CD14-positive monocyte (primary cell): ENCODE measurements around the gene FSTL1. TPM values are rescaled to one million over a fixed set of nuclear protein-coding genes. Genes with fewer than 3 reads are reported as not detected.

Experiments used
- DNase-seq, 3 donors: peaks; one replicate each; pipeline ENCODE4 v3.0.0-alpha.2; 2011 to 2022
- H2AFZ ChIP-seq: 2 replicates; pipeline ENCODE4 v1.6.0; 2012; ENCODE audit warnings: mild to moderate bottlenecking, low read depth, low read length, inconsistent platforms; ENCODE audit not compliant: insufficient read depth, poor library complexity, severe bottlenecking
- H3K27ac ChIP-seq, 2 donors: 1 replicate in 1 of 2; 2 replicates in 1 of 2; pipeline ENCODE4 v1.5.1; 2012 to 2013; ENCODE audit warnings: low read length in 2 of 2, control low read depth in 1 of 2, inconsistent platforms in 1 of 2, low read depth in 1 of 2, mild to moderate bottlenecking in 1 of 2
- H3K27me3 ChIP-seq, 2 donors: one replicate each; pipeline versions ENCODE4 v1.6.0 to v1.6.1; 2011 to 2013; ENCODE audit warnings: low read length in 2 of 2; ENCODE audit not compliant: control insufficient read depth in 2 of 2, insufficient read depth in 2 of 2
- H3K36me3 ChIP-seq, 2 donors: replicated peaks in 1 of 2; 1 replicate in 1 of 2; 2 replicates in 1 of 2; pipeline versions ENCODE4 v1.5.1 to v1.6.1; 2012 to 2013; ENCODE audit warnings: low read length in 2 of 2, control low read depth in 1 of 2, inconsistent platforms in 1 of 2, mild to moderate bottlenecking in 1 of 2; ENCODE audit not compliant: insufficient read depth in 2 of 2, control insufficient read depth in 1 of 2
- H3K4me1 ChIP-seq, 2 donors: 1 replicate in 1 of 2; 2 replicates in 1 of 2; pipeline versions ENCODE4 v1.5.1 to v1.6.1; 2012 to 2013; ENCODE audit warnings: low read length in 2 of 2, control low read depth in 1 of 2, inconsistent platforms in 1 of 2, mild to moderate bottlenecking in 1 of 2, moderate library complexity in 1 of 2; ENCODE audit not compliant: insufficient read depth in 2 of 2, control insufficient read depth in 1 of 2
- H3K4me2 ChIP-seq: replicated peaks from 2 replicates; pipeline ENCODE3; 2012; ENCODE audit warnings: low read length, moderate library complexity, mild to moderate bottlenecking; ENCODE audit not compliant: poor library complexity, severe bottlenecking; ENCODE audit errors: extremely low read depth
- H3K4me3 ChIP-seq, 3 experiments: fragments of 200-600 bp in 1 of 3; sonication (generic) in 1 of 3; replicated peaks in 1 of 3; 1 replicate in 2 of 3; 2 replicates in 1 of 3; pipeline ENCODE4 v1.5.1; 2011 to 2013; ENCODE audit warnings: low read length in 3 of 3, mild to moderate bottlenecking in 3 of 3, control low read depth in 2 of 3, low read depth in 2 of 3, inconsistent platforms in 1 of 3, moderate library complexity in 1 of 3
- H3K79me2 ChIP-seq: 2 replicates; pipeline ENCODE4 v1.6.0; 2012; ENCODE audit warnings: mild to moderate bottlenecking, control low read depth, inconsistent platforms, low read length, moderate library complexity; ENCODE audit not compliant: insufficient read depth
- H3K9ac ChIP-seq: 2 replicates; pipeline ENCODE4 v1.6.0; 2017; ENCODE audit warnings: low read length, mild to moderate bottlenecking; ENCODE audit not compliant: insufficient read depth, poor library complexity, severe bottlenecking
- H3K9me3 ChIP-seq, 2 donors: replicated peaks in 1 of 2; 1 replicate in 1 of 2; 2 replicates in 1 of 2; pipeline versions ENCODE4 v1.5.1 to v1.6.1; 2012 to 2013; ENCODE audit warnings: low read length in 2 of 2, control low read depth in 1 of 2; ENCODE audit not compliant: control insufficient read depth in 1 of 2, insufficient read depth in 1 of 2
- H4K20me1 ChIP-seq: 2 replicates; pipeline ENCODE4 v1.6.0; 2012; ENCODE audit warnings: mild to moderate bottlenecking, low read length, control low read depth, moderate library complexity; ENCODE audit not compliant: insufficient read depth
- H3K27ac Mint-ChIP-seq, 7 donors: one replicate each; pipeline ENCODE4 v1.8.0; 2020; ENCODE audit warnings: mild to moderate bottlenecking in 7 of 7, mixed read lengths in 7 of 7, moderate library complexity in 6 of 7, inconsistent platforms in 2 of 7
- H3K27me3 Mint-ChIP-seq, 3 donors: one replicate each; pipeline ENCODE4 v1.8.0; 2021 to 2022; ENCODE audit warnings: low read depth in 3 of 3, mild to moderate bottlenecking in 3 of 3, mixed read lengths in 3 of 3, moderate library complexity in 3 of 3, inconsistent platforms in 1 of 3
- H3K36me3 Mint-ChIP-seq, 2 donors: one replicate each; pipeline ENCODE4 v1.8.0; 2020; ENCODE audit warnings: mixed read lengths in 2 of 2, inconsistent platforms in 1 of 2, mild to moderate bottlenecking in 1 of 2
- H3K4me1 Mint-ChIP-seq: one replicate; pipeline ENCODE4 v1.8.0; 2020; ENCODE audit warnings: mild to moderate bottlenecking, mixed read lengths
- H3K4me3 Mint-ChIP-seq, 2 donors: one replicate each; pipeline ENCODE4 v1.8.0; 2020; ENCODE audit warnings: mild to moderate bottlenecking in 2 of 2, mixed read lengths in 2 of 2, moderate library complexity in 1 of 2
- H3K9me3 Mint-ChIP-seq, 7 donors: one replicate each; pipeline ENCODE4 v1.8.0; 2020 to 2022; ENCODE audit warnings: mixed read lengths in 7 of 7, mild to moderate bottlenecking in 6 of 7, moderate library complexity in 6 of 7, inconsistent platforms in 2 of 7
- WGBS: methylation state at CpG from one replicate; pipeline ENCODE4 v1.1.5; 2013; ENCODE audit warnings: missing lambda C conversion rate; ENCODE audit not compliant: insufficient coverage; 5-methylcytosine and 5-hydroxymethylcytosine counted together
- intact Hi-C, 2 donors: fragments of 100-400 bp; cut with micrococcal nuclease; formaldehyde crosslinking; loops; one replicate each; pipeline versions ENCODE4 v1.15.0 to v1.15.1; 2023
- polyA plus RNA-seq, 3 donors: library from polyadenylated mRNA; depleted of rRNA in 1 of 3; unstranded in 2 of 3; stranded (reverse) in 1 of 3; fragments of 300-500 nt in 2 of 3; fragments of >200 nt in 1 of 3; fragmentation: Illumina TruSeq in 2 of 3; gene quantifications; 1 replicate in 2 of 3; 2 replicates in 1 of 3; pipeline ENCODE4 v1.2.3, GENCODE V29; 2012 to 2021
- TF ChIP-seq, protein P1 (sequence below): fragments of 200-600 bp; IDR thresholded peaks from one replicate; pipeline ENCODE4 v1.8.0; 2022; ENCODE audit warnings: antibody characterized with exemption, mild to moderate bottlenecking

Gene FSTL1
- polyA plus RNA-seq, 3 donors = 0.13 to 0.44 (median 0.29) TPM

DNA sequence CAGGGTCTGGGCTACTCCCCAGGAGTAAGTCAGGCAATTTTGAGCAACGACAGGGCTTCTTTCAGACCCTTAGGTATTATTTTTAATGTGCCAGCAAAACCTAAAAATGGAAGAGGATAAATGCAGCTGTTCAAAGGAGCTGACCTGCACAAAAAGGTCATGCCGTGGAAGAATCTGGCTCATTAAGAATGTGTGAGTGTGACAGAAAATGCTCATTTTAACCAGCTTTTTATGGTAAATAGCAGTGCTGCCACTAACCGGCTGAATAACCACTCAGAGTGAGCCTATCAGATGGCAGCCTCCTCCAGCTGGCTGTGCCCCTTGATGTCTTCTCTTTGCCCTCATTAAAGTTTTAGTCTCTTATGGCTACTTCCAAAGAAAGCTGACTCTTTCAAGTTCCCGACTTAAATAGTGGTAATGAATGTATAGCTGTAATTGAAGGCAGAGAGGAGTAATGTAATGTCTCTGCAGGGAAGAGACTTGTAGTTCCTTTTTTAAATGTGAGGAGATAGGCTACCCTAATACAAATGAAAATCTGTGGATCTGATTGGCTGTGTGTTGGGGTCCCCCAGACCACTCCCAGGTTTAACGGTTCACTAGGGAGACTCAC is 9.5 kb upstream of the FSTL1 start:
- H3K4me1 Mint-ChIP-seq = peaks cover 13% of the 10 kb centered on the region
- peaks cover 0 to 2% (median 0%) of the 10 kb centered on the region in 3 donors for H3K27me3 Mint-ChIP-seq
- WGBS = 95% methylated on average over 2 of the region's 5 CpGs
- TF ChIP-seq, protein P1, sequence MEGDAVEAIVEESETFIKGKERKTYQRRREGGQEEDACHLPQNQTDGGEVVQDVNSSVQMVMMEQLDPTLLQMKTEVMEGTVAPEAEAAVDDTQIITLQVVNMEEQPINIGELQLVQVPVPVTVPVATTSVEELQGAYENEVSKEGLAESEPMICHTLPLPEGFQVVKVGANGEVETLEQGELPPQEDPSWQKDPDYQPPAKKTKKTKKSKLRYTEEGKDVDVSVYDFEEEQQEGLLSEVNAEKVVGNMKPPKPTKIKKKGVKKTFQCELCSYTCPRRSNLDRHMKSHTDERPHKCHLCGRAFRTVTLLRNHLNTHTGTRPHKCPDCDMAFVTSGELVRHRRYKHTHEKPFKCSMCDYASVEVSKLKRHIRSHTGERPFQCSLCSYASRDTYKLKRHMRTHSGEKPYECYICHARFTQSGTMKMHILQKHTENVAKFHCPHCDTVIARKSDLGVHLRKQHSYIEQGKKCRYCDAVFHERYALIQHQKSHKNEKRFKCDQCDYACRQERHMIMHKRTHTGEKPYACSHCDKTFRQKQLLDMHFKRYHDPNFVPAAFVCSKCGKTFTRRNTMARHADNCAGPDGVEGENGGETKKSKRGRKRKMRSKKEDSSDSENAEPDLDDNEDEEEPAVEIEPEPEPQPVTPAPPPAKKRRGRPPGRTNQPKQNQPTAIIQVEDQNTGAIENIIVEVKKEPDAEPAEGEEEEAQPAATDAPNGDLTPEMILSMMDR = no peak
- H3K27ac Mint-ChIP-seq = no peak overlapping the region
- H3K36me3 ChIP-seq = no peaks in the 10 kb centered on the region
- H3K4me3 ChIP-seq = no peak overlapping the region
- H3K9ac ChIP-seq = no peak overlapping the region
- no peaks in the 10 kb centered on the region for H4K20me1 ChIP-seq
- H3K36me3 Mint-ChIP-seq = no peaks in the 10 kb centered on the region
- no peaks in the 10 kb centered on the region for H3K79me2 ChIP-seq
- no peak overlapping the region for H3K27ac ChIP-seq
- no peaks in the 10 kb centered on the region for H3K4me1 ChIP-seq
- no peaks in the 10 kb centered on the region for H3K9me3 ChIP-seq
- no peaks in the 10 kb centered on the region for H3K9me3 Mint-ChIP-seq
- no peak overlapping the region for H2AFZ ChIP-seq
- H3K27me3 ChIP-seq = no peaks in the 10 kb centered on the region
- H3K4me2 ChIP-seq = no peak overlapping the region
- no peak for DNase-seq
- H3K4me3 Mint-ChIP-seq = no peak overlapping the region
- intact Hi-C loops = no loop called here

DNA sequence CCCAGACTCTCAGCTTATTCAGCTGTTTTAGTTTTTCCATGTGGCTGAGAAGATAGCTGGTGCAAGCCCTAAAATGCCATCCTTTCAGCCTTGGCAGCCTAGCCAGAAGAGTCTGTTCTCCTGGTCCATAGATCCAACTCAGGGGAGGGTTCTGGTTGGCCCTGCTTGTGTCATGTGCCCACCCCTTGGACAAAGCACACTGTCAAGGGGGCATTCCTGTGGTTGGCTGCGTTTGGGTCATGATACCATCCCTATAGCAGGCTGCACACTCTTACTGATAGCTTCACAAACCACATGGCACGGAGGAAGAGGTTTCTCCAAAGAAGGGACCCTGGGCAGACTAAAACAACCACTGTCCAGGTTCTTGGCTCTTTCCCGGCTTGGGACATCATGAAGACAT is 8.4 kb upstream of the FSTL1 start:
- TF ChIP-seq, protein P1 = no peak
- H3K4me1 ChIP-seq = no peaks in the 10 kb centered on the region
- no peaks in the 10 kb centered on the region for H3K27me3 ChIP-seq
- peaks cover 13% of the 10 kb centered on the region for H3K4me1 Mint-ChIP-seq
- no peaks in the 10 kb centered on the region for H3K36me3 Mint-ChIP-seq
- no peak overlapping the region for H3K27ac Mint-ChIP-seq
- DNase-seq = no peak
- 92% methylated on average over 2 of the region's 3 CpGs for WGBS
- H3K4me2 ChIP-seq = no peak overlapping the region
- H3K79me2 ChIP-seq = no peaks in the 10 kb centered on the region
- no peaks in the 10 kb centered on the region for H4K20me1 ChIP-seq
- H3K9me3 ChIP-seq = no peaks in the 10 kb centered on the region
- H3K27ac ChIP-seq = no peak overlapping the region
- H3K4me3 ChIP-seq = no peak overlapping the region
- peaks cover 0 to 2% (median 2%) of the 10 kb centered on the region in 3 donors for H3K27me3 Mint-ChIP-seq
- H3K36me3 ChIP-seq = no peaks in the 10 kb centered on the region
- intact Hi-C loops = no loop called here
- H2AFZ ChIP-seq = no peak overlapping the region
- H3K4me3 Mint-ChIP-seq = no peak overlapping the region
- no peaks in the 10 kb centered on the region for H3K9me3 Mint-ChIP-seq
- no peak overlapping the region for H3K9ac ChIP-seq
